Endodermal cell (in vitro differentiated cells): ENCODE measurements around the gene RBM8A. TPM values are rescaled to one million over a fixed set of nuclear protein-coding genes. Genes with fewer than 3 reads are reported as not detected.

ENCODE experiments used
- DNase-seq: peaks from one replicate; pipeline ENCODE4 v3.0.0-alpha.2; 2017
- H3K27ac ChIP-seq: 2 replicates; pipeline ENCODE4 v1.5.1; 2013; ENCODE audit warnings: mild to moderate bottlenecking, low read depth, low read length, moderate library complexity
- H3K27me3 ChIP-seq: 2 replicates; pipeline ENCODE4 v1.6.1; 2013; ENCODE audit warnings: mild to moderate bottlenecking, low read length, moderate library complexity; ENCODE audit not compliant: insufficient read depth, control insufficient read depth, poor library complexity, severe bottlenecking
- H3K36me3 ChIP-seq: 2 replicates; pipeline ENCODE4 v1.7.0; 2013; ENCODE audit warnings: mild to moderate bottlenecking, low read length, moderate library complexity; ENCODE audit not compliant: control insufficient read depth, insufficient read depth
- H3K4me1 ChIP-seq: one replicate; pipeline ENCODE4 v1.7.0; 2013; ENCODE audit warnings: low read length; ENCODE audit not compliant: control insufficient read depth, insufficient read depth
- H3K4me3 ChIP-seq: 2 replicates; pipeline ENCODE4 v1.5.1; 2013; ENCODE audit warnings: mild to moderate bottlenecking, low read length, moderate library complexity
- H3K9ac ChIP-seq: 2 replicates; pipeline ENCODE4 v1.6.1; 2013; ENCODE audit warnings: mild to moderate bottlenecking, low read length, moderate library complexity; ENCODE audit not compliant: poor library complexity, severe bottlenecking; ENCODE audit errors: extremely low read depth
- H3K9me3 ChIP-seq: 2 replicates; pipeline ENCODE4 v1.6.1; 2013; ENCODE audit warnings: mild to moderate bottlenecking, low read length, moderate library complexity; ENCODE audit not compliant: control insufficient read depth
- H3K27ac Mint-ChIP-seq: 2 replicates; pipeline ENCODE4 v1.8.0; 2020; ENCODE audit warnings: mixed read lengths
- H3K27me3 Mint-ChIP-seq: 2 replicates; pipeline ENCODE4 v1.8.0; 2021; ENCODE audit warnings: mild to moderate bottlenecking, mixed read lengths; ENCODE audit not compliant: insufficient read depth
- H3K36me3 Mint-ChIP-seq: 2 replicates; pipeline ENCODE4 v1.8.0; 2020; ENCODE audit warnings: low read depth, mixed read lengths
- H3K4me1 Mint-ChIP-seq: 2 replicates; pipeline ENCODE4 v1.8.0; 2020; ENCODE audit warnings: mixed read lengths
- H3K4me3 Mint-ChIP-seq: 2 replicates; pipeline ENCODE4 v1.8.0; 2020; ENCODE audit warnings: mild to moderate bottlenecking, moderate library complexity, mixed read lengths
- H3K9me3 Mint-ChIP-seq: 2 replicates; pipeline ENCODE4 v1.8.0; 2020; ENCODE audit warnings: mild to moderate bottlenecking, mixed read lengths
- WGBS, 2 experiments: methylation state at CpG; one replicate each; pipeline versions ENCODE4 v1.1.5 to v1.1.7; 2013; ENCODE audit warnings: missing lambda C conversion rate in 2 of 2, mixed read lengths in 1 of 2; ENCODE audit not compliant: insufficient coverage in 1 of 2, insufficient read length in 1 of 2; 5-methylcytosine and 5-hydroxymethylcytosine counted together
- total RNA-seq, 2 donors: library from RNA; stranded (reverse); fragmentation: NEBNext Ultra II Directional in 1 of 2; extraction: Animal tissue kit (Norgen Biotek cat#: 25700) in 1 of 2; gene quantifications; 2 replicates in 1 of 2; 3 replicates in 1 of 2; pipeline ENCODE4 v1.2.1, GENCODE V29; 2021
- TF ChIP-seq, protein P1 (sequence below): fragments of 200-600 bp; sonication (generic); conservative IDR thresholded peaks from 2 replicates; pipeline ENCODE4 v1.5.0; 2021; ENCODE audit warnings: antibody characterized with exemption, mild to moderate bottlenecking

Gene RBM8A
- total RNA-seq, 2 donors from 2014 or later = 299 to 314 TPM

DNA sequence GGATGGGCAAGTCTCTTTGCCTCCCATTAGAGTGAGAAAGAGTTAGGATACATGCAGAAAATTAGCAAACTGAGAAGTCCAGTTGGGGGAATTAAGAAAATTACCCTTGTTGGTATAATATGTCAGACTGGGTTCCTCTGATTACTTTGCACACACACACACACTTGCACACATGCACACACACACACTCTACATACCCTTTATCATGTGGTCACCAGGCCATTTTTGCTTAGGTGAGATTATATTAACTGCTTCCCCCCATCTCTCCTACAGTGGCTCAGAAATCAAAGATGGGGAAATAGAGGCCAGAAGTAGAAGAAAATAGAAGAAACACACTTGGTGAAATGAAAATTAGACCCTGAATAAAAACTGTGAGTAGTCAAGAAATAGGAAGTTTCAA lies 31.4 kb upstream of the RBM8A start:
- peaks cover 73% of the 10 kb centered on the region for H3K27me3 Mint-ChIP-seq
- H3K9me3 Mint-ChIP-seq = no peaks in the 10 kb centered on the region
- no peaks in the 10 kb centered on the region for H3K36me3 Mint-ChIP-seq
- no peak for DNase-seq
- peaks cover 46% of the 10 kb centered on the region for H3K4me1 Mint-ChIP-seq
- TF ChIP-seq, protein P1, sequence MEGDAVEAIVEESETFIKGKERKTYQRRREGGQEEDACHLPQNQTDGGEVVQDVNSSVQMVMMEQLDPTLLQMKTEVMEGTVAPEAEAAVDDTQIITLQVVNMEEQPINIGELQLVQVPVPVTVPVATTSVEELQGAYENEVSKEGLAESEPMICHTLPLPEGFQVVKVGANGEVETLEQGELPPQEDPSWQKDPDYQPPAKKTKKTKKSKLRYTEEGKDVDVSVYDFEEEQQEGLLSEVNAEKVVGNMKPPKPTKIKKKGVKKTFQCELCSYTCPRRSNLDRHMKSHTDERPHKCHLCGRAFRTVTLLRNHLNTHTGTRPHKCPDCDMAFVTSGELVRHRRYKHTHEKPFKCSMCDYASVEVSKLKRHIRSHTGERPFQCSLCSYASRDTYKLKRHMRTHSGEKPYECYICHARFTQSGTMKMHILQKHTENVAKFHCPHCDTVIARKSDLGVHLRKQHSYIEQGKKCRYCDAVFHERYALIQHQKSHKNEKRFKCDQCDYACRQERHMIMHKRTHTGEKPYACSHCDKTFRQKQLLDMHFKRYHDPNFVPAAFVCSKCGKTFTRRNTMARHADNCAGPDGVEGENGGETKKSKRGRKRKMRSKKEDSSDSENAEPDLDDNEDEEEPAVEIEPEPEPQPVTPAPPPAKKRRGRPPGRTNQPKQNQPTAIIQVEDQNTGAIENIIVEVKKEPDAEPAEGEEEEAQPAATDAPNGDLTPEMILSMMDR = no peak
- no peaks in the 10 kb centered on the region for H3K36me3 ChIP-seq
- peaks cover 12% of the 10 kb centered on the region for H3K4me1 ChIP-seq
- H3K27ac Mint-ChIP-seq = no peak overlapping the region
- H3K27me3 ChIP-seq = peaks cover 37% of the 10 kb centered on the region
- no peaks in the 10 kb centered on the region for H3K9me3 ChIP-seq
- no peak overlapping the region for H3K27ac ChIP-seq
- H3K4me3 ChIP-seq = no peak overlapping the region
- no peak overlapping the region for H3K9ac ChIP-seq
- H3K4me3 Mint-ChIP-seq = no peak overlapping the region

- Mint-ChIP-seq H3K27me3 (peaks cover 62% of the 10 kb centered on the region), H3K4me1 (peaks cover 39% of the 10 kb centered on the region), H3K36me3 (no peaks in the 10 kb centered on the region), H3K9me3 (no peaks in the 10 kb centered on the region), H3K27ac (no peak within 1 kb of the TSS), H3K4me3 (peak within 1 kb of the TSS; percentile 62)
- Histone ChIP-seq H3K9me3 (no peaks in the 10 kb centered on the region), H3K36me3 (peaks cover 4% of the 10 kb centered on the region), H3K27me3 (peaks cover 30% of the 10 kb centered on the region), H3K9ac (peak within 1 kb of the TSS; percentile 56), H3K27ac (no peak within 1 kb of the TSS), H3K4me3 (peak within 1 kb of the TSS; percentile 98), H3K4me1 (peaks cover 13% of the 10 kb centered on the region)
- TF ChIP-seq, protein P1 = peak; percentile 6
- WGBS, 2 experiments = 0 to 2% methylated on average over 19 to 60 of the region's 60 CpGs
- DNase-seq = peak; percentile 98
Observed at GRCh38 chr1:145957443-145958319, 30.4 kb upstream of the RBM8A start, which contains the start of gene LIX1L. Gene LIX1L (minus strand): TSS chr1:145958017. CDS start chr1:145957927, 90 bp downstream.

GRCh38 chr1:145956781-145957442 lies 29.6 kb upstream of the RBM8A start:
- Mint-ChIP-seq H3K27ac (no peak overlapping the region), H3K36me3 (no peaks in the 10 kb centered on the region), H3K4me3 (peak overlapping the region; percentile 62), H3K9me3 (no peaks in the 10 kb centered on the region), H3K4me1 (peaks cover 34% of the 10 kb centered on the region), H3K27me3 (peaks cover 56% of the 10 kb centered on the region)
- peaks cover 12% of the 10 kb centered on the region for H3K4me1 ChIP-seq
- 51 to 62% methylated on average over 2 to 3 of the region's 3 CpGs for WGBS, 2 experiments
- H3K27ac ChIP-seq = no peak overlapping the region
- peak overlapping the region; percentile 98 for H3K4me3 ChIP-seq
- no peak for DNase-seq
- TF ChIP-seq, protein P1 = peak; percentile 6
- H3K36me3 ChIP-seq = peaks cover 11% of the 10 kb centered on the region
- H3K9me3 ChIP-seq = no peaks in the 10 kb centered on the region
- H3K9ac ChIP-seq = peak overlapping the region; percentile 56
- H3K27me3 ChIP-seq = peaks cover 26% of the 10 kb centered on the region
